Breast epithelium (tissue), 4 donors: ENCODE measurements around the gene RRM2. TPM values are rescaled to one million over a fixed set of nuclear protein-coding genes. Genes with fewer than 3 reads are reported as not detected.

Source experiments
- DNase-seq, 2 donors: peaks; one replicate each; pipeline ENCODE4 v3.0.0-alpha.2; 2019; ENCODE audit warnings: low spot score in 2 of 2
- H3K27ac ChIP-seq, 2 donors: fragments of 200-600 bp; sonication (generic) in 1 of 2; one replicate each; pipeline ENCODE4 v1.5.1; 2016 to 2019; ENCODE audit warnings: mild to moderate bottlenecking in 1 of 2
- H3K27me3 ChIP-seq, 2 donors: fragments of 200-600 bp; sonication (generic) in 1 of 2; one replicate each; pipeline versions ENCODE4 v1.5.1 to v1.6.0; 2017 to 2019; ENCODE audit warnings: control low read depth in 1 of 2, mild to moderate bottlenecking in 1 of 2
- H3K36me3 ChIP-seq: fragments of 200-600 bp; one replicate; pipeline ENCODE4 v1.5.1; 2019
- H3K4me1 ChIP-seq, 2 donors: fragments of 200-600 bp; sonication (generic); one replicate each; pipeline ENCODE4 v1.5.1; 2016 to 2019; ENCODE audit warnings: control low read depth in 1 of 2
- H3K4me3 ChIP-seq, 3 donors: fragments of 200-600 bp; sonication (generic); 1 replicate in 2 of 3; 2 replicates in 1 of 3; pipeline ENCODE4 v1.5.1; 2016 to 2019; ENCODE audit warnings: mild to moderate bottlenecking in 3 of 3, moderate library complexity in 2 of 3
- H3K9me3 ChIP-seq, 2 donors: fragments of 200-600 bp; sonication (generic) in 1 of 2; one replicate each; pipeline ENCODE4 v1.5.1; 2016 to 2019; ENCODE audit warnings: control low read depth in 1 of 2
- CTCF ChIP-seq, 3 donors: fragments of 450-650 bp; IDR thresholded peaks; one replicate each; pipeline ENCODE4 v1.5.1; 2016 to 2017; ENCODE audit warnings: antibody characterized with exemption in 3 of 3, mild to moderate bottlenecking in 3 of 3, moderate library complexity in 3 of 3
- POLR2A ChIP-seq: fragments of 450-650 bp; IDR thresholded peaks from one replicate; pipeline ENCODE4 v1.6.1; 2016; ENCODE audit warnings: antibody characterized with exemption, mild to moderate bottlenecking, moderate library complexity
- POLR2AphosphoS5 ChIP-seq, 3 donors: sonication (generic); formaldehyde crosslinking; IDR thresholded peaks; one replicate each; pipeline ENCODE4 v1.6.1; 2017; ENCODE audit warnings: antibody characterized with exemption in 3 of 3
- intact Hi-C: fragments of 100-400 bp; cut with DNase I; formaldehyde crosslinking; loops from one replicate; pipeline ENCODE4 v1.15.1; 2023; ENCODE audit warnings: low total_unique reads
- total RNA-seq, 3 donors: library from RNA; depleted of rRNA; stranded (reverse); fragments of >200 nt; gene quantifications; one replicate each; pipeline ENCODE4 v1.1.0, GENCODE V29; 2016

RRM2 gene
- total RNA-seq, 3 donors from 2014 or later = 0.98 to 2.6 (median 1.6) TPM

- DNase-seq = no peak
- Histone ChIP-seq H3K4me1 (no peaks in the 10 kb centered on the region), H3K4me3 (no peak overlapping the region), H3K9me3 (no peaks in the 10 kb centered on the region), H3K36me3 (no peaks in the 10 kb centered on the region), H3K27ac (no peak overlapping the region), H3K27me3 (no peaks in the 10 kb centered on the region)
- intact Hi-C loops = no loop called here
- TF ChIP-seq POLR2AphosphoS5 (IDR thresholded peaks at IDR 0.05) (no peak), CTCF (IDR thresholded peaks at IDR 0.05) (no peak), POLR2A (no peak)
Measured at GRCh38 chr2:10149635-10150034, 27.1 kb downstream of the RRM2 start.

GRCh38 chr2:10150436-10150835, 27.9 kb downstream of the RRM2 start:
- no peak for DNase-seq
- TF ChIP-seq POLR2AphosphoS5 (IDR thresholded peaks at IDR 0.05) (no peak), CTCF (IDR thresholded peaks at IDR 0.05) (no peak), POLR2A (no peak)
- Histone ChIP-seq H3K27me3 (no peaks in the 10 kb centered on the region), H3K4me3 (no peak overlapping the region), H3K9me3 (no peaks in the 10 kb centered on the region), H3K27ac (no peak overlapping the region), H3K36me3 (no peaks in the 10 kb centered on the region), H3K4me1 (no peaks in the 10 kb centered on the region)
- intact Hi-C loops = no loop called here

- Histone ChIP-seq H3K36me3 (no peaks in the 10 kb centered on the region), H3K4me3 (no peak overlapping the region), H3K27ac (no peak overlapping the region), H3K27me3 (no peaks in the 10 kb centered on the region), H3K4me1 (no peaks in the 10 kb centered on the region), H3K9me3 (no peaks in the 10 kb centered on the region)
- TF ChIP-seq POLR2A (no peak), CTCF (IDR thresholded peaks at IDR 0.05) (no peak), POLR2AphosphoS5 (IDR thresholded peaks at IDR 0.05) (no peak)
- intact Hi-C loops = no loop called here
- DNase-seq = no peak
Measured at GRCh38 chr2:10151462-10151861, 28.9 kb downstream of the RRM2 start.

- DNase-seq = no peak
- H3K36me3 ChIP-seq = no peaks in the 10 kb centered on the region
- intact Hi-C loops = no loop called here
- H3K9me3 ChIP-seq = no peaks in the 10 kb centered on the region
- H3K4me3 ChIP-seq = no peak overlapping the region
- no peaks in the 10 kb centered on the region for H3K4me1 ChIP-seq
- TF ChIP-seq POLR2AphosphoS5 (IDR thresholded peaks at IDR 0.05) (no peak), POLR2A (no peak), CTCF (IDR thresholded peaks at IDR 0.05) (no peak)
- H3K27ac ChIP-seq = no peak overlapping the region
- no peaks in the 10 kb centered on the region for H3K27me3 ChIP-seq
Measured at GRCh38 chr2:10157293-10157692, 34.8 kb downstream of the RRM2 start.

GRCh38 chr2:10158681-10159080, 36.1 kb downstream of the RRM2 start:
- no peak overlapping the region for H3K27ac ChIP-seq
- DNase-seq = no peak
- H3K4me3 ChIP-seq = no peak overlapping the region
- H3K36me3 ChIP-seq = no peaks in the 10 kb centered on the region
- no peaks in the 10 kb centered on the region for H3K4me1 ChIP-seq
- intact Hi-C loops = no loop called here
- H3K9me3 ChIP-seq = no peaks in the 10 kb centered on the region
- no peaks in the 10 kb centered on the region for H3K27me3 ChIP-seq
- TF ChIP-seq CTCF (IDR thresholded peaks at IDR 0.05) (no peak), POLR2A (no peak), POLR2AphosphoS5 (IDR thresholded peaks at IDR 0.05) (no peak)
